ENCODE data around the gene GMDS.

The GMDS gene

DNA sequence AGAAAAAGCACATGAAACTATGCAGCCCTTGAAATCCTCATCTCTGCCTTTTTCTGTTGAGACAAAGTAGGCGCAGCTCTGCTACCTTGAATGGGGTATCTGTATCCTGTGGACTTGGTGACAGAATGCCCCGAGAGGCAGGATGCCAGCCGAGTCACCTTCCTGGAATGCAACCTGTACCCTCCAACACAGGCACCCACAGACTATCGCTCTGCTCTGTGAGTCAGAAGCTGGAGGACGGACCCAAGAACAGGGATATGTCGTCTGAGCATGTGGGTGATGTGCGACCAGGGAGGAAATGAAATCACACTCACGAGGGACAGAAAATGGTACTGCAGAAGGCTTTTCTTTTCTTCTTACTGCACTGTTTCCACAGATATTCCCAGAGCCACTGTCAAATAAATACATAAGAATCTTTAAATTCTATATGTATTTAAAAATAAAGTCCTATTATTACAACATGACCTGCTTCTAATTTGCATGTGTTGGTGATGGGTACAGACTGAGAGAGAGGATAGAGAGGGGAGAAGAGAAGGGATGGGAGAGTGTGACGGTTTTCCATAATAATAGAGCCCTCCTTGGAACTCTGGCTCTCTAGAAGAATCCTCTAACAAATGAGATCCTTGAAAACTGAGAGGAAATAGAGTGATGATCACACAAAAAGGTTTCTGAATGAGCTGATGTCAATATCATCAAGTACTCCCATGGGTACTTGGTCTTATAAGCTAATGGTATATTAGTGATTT is 327.6 kb downstream of the GMDS start:
- DNase-seq, result no peak

DNA sequence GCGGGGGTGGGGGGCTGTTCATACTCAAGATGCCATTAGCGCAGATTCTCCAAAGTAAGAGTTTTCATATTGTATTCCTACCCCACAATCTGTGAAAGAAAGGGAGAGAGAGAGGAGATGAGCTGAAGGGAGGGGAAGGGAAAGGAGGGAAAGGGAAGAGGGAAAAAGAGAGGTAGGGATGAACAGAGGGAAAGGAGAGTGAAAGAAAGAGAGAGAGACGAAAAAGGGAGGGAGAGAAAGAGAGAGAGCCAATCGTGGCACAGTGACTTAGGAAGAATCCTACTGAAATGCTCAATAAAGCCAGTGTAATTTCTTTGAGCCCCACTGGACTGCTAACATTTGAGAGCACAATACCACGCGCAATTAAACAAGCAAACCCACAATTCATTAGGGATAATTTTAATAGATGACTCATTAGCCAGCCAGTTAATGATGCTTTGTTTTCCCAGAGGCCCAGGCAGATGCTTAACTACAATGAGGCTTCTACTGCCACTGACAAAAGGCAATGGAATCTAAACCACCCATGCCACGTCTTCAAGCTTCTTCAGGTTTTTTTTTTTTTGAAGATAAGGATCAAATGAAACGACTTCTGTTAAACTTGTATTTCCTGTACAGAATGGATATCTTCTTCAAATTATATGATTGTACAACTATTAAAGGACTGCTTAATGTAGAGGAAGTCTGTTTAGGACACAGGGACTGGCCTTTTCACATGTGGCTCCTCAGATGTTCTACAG is 328.9 kb downstream of the GMDS start:
- no peak for DNase-seq

DNA sequence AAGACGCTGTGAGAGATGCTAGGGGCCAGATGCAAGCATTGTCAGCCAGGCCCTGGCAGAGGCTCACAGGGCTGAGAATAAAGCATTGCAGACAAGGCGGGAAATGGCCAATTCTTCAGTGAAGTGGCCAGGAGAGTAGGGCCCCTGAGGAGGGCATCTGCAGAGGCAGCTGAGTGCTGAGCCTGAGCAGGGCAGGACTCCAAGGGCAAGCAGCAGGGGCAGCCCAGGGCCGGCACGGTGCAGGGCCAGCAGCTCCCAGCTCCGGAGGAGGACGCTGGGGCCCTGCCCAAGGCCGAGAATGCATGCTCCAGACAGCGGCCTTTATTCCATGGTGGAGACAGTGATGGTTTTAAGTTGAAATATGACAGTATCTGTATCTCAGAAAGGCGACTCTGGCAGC is 330.2 kb downstream of the GMDS start:
- DNase-seq, result no peak

DNA sequence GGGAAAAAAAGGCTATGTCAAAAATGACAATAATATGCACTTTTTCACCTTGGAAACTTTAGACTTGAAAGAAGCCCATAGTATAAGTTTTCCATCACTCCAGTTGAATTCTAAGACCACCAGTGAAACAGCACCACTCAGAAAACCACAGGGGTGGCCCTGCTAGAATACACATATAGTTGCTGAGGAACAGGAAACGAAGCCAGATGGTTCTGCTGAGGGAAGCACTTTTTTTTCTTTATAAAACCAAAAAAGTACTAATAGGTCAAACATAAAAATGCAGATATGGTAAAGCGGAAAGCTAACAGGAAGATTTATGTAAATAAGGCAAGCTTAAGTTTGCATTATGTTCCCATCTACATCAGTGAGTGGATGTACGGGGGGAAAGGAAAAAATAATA is 331.8 kb downstream of the GMDS start:
- DNase-seq, result no peak

DNA sequence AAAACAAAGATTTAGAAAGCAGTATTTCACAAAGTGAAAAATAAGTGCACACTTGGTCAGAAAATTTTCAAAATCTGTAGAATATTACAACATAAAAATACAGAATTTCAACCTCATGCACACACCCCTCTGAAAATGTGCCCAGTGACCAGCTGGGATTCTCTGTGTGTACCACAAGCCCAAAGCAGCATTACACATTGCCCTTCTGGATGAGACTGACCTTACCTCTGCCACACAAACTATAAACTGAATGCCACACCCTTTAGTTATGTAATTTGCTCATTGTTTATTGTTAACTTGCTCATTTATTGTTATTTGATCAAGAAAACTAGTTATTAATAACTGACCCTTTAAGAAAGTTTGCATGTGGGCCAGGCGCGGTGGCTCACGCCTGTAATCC is 332.7 kb downstream of the GMDS start:
- no peak for DNase-seq

DNA sequence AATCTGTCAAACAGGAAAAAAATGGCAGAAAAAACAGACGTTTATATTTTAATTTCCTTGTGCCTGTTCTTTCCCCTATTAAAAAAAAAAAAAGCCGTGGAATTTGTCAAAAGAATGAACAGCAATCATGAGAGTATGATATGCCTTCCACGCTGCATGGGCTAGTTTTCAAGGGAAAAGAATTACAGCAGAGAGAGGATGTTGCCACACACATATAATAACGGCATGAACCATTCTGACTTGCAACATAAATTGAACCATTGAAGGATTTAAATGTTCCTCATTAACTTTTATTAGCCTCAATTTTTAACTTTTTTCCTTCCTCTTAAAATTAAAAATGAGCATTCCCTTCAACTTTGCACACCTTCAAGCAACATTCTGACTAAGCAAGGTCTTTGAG is 333.9 kb downstream of the GMDS start:
- no peak for DNase-seq

DNA sequence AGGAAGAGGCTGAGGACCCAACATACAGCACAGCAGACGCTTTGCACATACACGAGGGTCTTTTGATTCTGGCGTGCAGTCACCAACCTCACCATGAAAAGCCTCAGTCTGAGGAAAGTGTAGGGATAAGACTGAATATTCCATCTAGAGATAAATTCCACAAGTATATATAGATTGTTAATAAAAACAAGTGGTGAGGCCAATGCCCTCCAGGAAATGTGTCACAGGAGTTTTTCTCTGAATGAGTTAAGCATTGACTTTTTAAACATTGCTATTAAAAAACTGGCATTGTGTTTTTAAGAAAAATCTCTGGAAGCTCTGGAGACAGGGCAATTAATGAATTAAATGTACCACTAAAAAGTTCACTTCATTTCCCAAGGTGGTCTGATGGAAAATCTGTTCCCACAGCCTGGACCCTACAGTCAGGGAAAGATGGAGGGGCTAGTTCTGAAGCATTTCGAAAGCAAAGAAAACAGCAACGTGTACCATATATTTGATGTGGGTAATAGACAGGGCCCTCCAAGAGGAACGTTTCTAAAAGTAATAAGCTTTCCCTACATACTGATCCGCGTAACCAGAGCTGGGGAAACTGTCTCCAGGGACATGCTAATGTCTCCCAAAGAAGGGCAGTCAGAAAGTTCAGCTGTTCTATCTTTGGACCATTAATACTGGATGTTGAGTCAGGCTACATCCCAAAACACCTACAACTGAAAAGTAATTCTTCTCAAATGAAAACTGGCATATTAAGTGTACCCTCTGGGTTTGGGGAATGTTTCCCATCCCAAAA is 334.6 kb downstream of the GMDS start:
- DNase-seq, result no peak

DNA sequence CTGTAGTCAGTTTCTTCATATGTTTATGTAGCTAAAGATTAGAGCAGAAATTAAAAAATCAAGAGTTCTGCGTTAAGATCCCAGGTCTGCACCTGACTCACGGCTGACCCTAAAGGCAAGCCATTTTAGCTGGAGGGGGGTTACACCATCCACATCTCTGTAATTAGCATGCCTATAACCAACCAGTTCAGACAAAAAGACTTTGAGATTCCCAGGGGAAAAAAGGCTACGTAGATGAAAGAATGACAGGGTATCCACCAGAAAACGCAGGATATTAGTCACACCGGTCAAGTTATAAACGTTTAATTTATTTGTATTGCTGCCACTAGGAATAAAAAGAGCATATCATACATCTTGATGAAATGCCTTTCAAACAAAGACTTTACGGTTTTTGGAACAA is 336.6 kb downstream of the GMDS start:
- no peak for DNase-seq

DNA sequence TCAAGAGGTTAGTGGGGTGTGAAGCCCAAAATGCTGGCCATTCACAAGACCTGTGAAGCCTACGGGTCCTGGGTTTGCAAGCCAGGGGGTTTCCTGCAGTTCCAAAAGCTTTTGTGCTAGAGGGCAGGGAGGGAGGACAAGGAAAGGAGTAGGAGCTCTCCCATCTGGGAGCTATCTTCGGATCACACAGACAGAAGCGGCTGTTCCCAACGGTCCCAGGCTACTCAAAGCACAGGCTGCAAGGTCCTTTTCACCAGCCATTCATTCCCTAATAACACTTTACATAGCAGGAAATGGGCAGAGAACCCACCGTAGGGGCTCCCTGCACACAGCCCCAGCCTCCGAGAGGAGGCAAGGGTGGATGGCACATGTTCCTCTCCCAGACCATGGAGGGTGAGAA is 338.8 kb downstream of the GMDS start:
- no peak for DNase-seq

DNA sequence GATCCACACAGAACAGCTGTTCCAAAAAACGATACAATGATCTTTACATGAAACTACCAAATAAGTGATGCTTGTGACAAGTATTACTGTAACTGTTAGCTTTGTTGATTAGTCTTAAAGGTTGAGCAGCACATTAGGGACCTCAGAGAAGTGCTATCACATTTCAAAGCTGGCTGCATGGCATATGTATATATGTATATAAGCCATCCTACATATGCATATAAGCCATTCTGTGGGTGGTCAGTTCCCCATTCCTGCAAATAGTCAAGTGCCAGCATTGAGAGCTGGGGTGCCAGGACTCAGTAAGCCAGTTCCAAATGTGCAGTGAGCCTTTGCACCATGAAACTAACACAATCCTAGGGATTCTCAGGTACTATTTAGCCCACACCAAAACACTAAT is 339.4 kb downstream of the GMDS start:
- DNase-seq, result no peak

DNA sequence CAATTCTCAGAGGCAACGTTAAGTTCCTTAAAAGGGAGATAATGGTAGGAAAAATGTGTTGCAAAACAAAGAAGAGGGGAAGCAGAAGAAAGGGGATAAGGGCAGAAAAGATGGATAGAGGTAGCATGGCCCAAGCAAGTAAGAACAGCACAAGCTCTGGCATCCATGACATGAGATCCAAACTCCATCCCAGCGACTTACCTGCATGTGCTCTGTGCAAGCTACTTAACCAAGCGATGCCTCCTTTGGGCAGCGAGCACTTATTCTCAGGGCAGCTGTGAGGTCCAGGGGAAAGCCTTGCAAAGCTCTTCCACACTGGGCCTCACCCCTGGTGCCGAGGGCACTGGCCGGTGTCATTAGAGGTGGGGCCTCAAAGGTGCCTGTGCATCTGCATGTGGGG is 340.5 kb downstream of the GMDS start:
- DNase-seq, result no peak

DNA sequence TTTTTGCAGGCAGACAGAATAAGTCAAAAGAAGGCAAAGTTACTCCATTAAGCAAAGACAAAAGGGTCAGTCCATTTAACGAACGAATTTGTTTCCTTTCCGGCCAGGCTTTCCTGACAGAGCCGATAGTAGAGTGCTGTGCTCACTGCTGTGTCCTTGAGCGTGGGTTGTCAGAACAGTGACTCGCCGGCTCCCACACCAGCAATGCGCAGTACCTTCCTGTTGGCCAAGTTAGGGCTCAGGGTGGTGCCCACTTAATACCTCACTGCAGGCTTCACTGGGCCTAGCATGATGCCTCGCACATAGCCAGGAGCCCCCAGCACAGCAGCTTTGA is 341.0 kb downstream of the GMDS start:
- DNase-seq, result no peak

DNA sequence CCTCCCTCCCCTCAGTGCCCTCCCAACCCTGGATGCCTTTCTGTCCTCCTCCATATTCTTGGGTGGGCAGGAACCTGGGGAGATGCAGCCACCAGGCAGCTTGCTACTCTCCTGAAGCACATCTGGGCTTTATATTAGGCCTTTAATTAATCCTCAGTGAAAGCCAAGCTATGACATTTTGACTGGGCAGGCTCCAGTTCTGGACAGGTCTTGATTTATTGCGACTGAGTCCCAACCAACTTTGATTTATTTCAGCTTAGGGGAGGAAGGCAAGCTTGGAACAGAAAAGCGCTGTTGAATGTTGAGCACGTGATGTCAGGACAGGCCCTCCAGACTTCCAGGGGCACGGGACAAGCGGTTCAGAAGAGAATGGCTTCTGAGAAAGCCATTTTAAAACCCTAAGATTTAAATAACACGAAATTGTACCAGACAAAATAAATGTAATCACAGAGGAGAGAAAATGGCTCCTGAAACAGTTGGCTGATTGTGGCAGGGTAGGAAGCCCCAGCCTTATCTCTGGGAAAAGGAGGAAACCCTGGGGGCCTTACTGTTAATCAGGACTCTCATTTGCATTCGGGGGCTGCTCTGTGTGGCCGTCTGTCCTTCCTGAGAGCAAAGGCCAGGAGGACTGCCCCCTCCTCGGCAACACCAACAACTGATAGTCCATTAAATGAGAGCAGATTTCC is 341.5 kb downstream of the GMDS start:
- no peak for DNase-seq

DNA sequence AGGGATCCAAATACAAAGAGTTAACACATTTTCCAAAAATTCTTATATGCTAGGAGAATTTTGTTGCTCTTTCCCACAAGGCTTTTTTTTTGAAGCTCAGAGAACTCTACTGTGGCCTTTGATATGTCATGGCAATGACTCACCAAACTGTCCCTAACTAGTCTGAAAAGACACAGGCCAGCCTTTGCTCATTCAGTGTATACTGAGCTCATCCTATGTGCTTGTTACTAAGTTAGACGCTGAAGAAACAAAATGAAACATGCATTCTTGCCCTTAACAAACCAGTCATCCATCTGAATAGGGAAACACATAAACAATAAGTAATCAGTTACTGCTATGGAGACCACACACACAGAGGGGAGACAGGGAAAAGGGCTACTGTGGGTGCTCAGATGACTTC is 343.8 kb downstream of the GMDS start:
- DNase-seq, result no peak

DNA sequence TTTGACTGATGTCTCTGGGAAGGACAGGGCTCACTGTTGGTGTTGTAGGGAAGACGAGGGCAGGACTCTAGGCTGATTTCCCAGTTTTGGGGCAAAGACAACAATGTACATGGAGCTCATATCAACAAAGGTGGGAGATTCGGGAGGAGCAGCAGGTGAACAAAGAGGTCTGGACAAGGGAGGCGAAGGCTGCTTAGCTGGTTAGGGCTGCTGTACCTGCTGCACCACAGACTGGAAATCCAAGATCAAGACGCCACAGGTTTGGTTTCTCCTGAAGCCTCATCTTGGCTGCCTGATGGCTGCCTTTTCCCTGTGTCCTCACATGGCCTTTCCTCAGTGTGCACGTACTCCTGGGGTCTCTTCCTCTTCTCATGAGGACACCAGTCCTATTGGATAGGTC is 348.5 kb downstream of the GMDS start:
- no peak for DNase-seq

DNA sequence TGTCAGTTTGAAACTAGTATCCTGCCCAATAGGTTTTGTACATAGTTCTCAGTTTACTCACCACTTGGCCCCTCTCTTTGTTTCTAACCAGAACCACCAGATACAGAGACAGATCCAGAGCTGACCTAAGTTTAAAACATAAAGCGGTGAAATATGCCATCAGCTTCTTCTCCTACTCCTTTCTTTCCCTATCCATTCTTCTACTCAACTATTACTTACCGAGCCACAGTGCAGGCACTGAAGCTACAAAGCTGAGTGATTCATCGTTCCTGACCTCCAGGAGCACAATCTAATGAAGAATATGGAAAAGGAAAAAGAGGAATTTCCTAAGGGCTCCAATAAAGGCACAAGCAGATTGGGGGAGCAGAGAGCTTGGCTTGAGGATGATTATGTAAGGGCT is 349.7 kb downstream of the GMDS start:
- no peak for DNase-seq

DNA sequence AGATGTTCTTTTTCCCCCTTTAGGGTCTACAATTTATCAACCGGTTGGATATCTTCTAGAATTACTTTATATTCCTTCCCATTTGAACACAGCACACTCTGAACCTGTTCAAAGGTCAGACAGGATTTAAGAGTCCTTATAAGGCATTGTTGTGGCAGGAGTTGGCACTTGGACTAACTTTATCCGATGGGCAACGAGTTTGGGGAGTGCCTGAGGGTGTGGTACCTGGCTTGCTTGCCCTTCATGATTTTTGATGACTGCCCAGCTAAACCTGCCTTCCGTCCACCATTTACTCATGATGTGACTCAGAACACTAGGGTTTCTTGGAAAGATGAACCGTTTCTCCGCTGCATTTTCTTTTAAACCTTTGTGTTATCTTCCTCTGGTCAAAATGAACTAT is 350.5 kb downstream of the GMDS start:
- no peak for DNase-seq

DNA sequence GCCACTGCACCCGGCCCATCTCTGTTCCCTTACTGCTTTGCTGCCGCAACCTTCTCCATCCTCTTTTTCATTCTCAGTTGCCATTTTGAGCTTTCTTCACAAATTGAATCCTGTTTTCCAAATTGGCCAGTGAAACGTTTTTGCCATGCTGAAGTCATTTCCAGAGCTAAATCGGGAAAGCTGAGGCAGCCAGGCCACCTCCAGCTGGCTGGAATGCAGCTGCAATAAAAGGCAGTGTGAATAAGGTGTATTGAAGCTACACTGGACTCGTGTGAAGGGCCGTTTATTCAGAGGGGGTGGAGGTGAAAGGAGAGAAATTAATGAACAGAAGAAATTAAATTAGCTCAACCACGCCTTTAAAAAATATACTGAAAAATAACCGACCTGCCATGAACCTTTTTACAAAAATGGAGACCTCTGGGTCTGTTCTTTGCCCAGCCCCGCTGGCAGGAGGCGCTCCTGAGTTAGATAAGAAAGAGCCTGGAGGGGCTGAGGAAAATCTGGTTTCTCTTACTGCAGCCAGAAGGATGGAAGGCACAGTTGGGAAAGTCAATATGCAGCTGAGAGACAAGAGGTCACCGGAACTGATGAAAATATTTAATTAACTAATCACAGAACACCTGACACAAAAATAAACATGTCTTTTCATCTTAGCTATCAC is 351.8 kb downstream of the GMDS start:
- DNase-seq, result no peak

DNA sequence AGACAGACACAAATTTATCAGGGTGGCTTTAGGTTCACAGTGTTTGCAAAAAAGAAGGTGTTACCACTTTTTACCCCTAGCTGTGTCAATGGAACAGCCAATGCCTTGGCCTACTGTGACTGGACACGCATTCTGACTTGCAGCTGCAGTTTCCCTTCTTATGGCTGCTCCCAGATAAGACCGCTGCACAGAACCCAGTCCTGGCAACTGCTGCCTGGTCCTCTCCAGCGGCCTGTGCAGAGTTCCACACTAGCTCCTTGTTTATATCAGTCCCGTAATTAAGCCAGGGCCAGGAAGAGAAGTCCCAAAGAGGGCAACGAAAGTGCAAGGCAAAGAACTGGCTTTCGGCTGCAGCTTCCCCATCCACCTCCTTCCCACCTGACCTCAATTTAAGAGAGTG is 352.7 kb downstream of the GMDS start:
- DNase-seq, result no peak

DNA sequence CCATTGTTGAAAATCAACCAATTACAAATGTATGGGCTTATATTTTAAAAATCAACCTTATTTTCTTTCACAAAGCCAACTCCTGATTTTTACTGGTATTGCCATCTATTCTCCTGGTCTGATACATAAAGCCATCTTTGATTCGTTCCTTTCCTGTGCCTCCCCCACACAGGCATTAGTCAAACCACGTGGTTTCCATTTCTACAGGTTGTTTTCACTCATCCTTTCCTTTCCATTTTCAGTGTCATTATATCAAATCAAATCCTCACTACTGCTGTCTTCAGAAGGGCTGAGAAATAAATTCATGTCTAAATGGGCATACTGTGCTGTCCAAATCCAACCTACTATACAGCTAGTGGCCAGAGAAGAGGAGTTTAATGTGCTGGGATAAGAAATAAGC is 354.4 kb downstream of the GMDS start:
- DNase-seq, result no peak

DNA sequence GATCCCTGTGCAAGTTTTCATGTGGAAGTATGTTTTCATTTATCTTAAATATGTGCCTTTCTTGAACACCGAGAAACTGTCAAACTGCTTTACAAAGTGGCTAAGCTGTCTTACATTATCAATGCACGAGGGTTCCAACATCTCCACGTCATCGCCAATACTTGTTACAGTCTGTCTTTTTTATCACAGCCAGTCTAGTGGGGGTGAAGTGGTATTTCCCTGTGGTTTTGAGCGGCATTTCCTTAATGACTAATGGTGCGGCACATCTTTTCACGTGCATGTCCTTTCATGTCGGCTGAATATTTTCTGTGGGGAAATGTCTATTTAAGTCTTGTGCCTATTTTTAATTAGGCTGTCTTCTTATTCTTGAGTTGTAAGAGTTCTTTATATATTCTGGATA is 355.3 kb downstream of the GMDS start:
- no peak for DNase-seq

DNA sequence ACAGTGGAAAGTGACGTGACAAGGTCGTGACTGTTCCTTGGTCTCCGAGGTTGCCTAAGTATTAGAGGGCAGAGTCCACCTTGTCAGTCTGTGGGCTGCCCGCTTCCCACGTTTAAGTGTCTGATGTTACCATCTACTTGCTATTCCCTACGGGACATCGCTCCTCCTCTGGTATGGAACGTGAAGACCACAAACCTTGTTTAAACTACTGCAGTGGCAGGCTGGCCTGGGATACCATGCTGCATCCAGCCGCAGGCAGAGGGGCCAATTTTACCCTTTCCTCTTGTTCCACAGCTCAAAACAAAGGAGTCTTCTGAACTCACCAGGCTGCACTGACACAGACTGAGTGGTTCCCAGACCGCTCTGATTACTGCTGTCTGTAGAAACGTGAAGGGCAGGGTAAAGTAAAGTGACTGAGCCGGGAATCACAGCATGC is 359.8 kb downstream of the GMDS start:
- no peak for DNase-seq

DNA sequence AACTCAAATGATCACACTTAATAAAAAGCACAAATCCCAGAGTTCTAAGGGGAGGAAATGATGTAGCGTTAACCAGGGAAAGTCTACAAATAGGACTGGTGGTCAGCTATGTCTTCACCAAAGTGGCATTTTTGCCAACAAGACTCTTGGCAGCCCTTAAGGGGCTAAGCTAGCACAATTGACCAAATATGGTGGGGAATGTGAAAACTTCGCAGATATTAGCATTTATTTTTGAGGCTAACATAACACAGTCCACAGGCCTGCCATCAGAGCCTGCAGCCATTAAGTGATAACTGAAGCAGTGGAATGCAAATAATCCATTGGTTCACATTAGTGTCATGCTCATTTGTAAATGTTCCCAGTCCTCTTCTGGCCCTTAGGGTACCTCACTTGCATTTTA is 361.1 kb downstream of the GMDS start:
- no peak for DNase-seq
